A673 (cell line): ENCODE data around the gene CWC27.

Experiments used
- CTCF ChIP-seq: fragments of 300-800, 200-600 bp; sonication (generic); conservative IDR thresholded peaks from 2 replicates; pipeline ENCODE4 v1.5.1; 2017; ENCODE audit warnings: low read depth, mild to moderate bottlenecking, antibody characterized with exemption, low read length, moderate library complexity, mixed read lengths
- EZH2 ChIP-seq: fragments of 200-600 bp; sonication (generic); IDR thresholded peaks from 2 replicates; pipeline ENCODE4 v1.6.1; 2017; ENCODE audit warnings: borderline replicate concordance, low read depth, mild to moderate bottlenecking, mixed read lengths, antibody characterized with exemption, low read length; ENCODE audit not compliant: poor library complexity, severe bottlenecking

DNA sequence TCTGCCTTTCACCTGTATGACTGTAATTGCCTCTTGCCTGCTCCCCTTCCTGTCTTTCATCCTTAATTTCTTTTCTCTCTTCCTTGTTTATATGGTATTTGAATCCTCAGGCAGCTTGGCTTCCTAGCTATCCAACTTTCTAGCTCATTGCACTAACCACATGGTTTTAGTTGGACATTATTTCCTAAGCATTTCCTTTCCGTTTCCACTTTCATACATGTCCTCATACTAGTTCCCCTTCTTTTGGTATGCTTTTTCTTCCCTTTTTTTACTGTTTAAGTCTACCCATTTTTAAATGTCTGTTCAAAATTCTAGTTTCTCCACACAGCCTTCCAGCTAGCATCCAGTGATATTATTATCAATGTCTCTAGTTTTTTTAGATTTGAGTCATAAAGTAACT, 6.6 kb downstream of the CWC27 start:
- no peak for TF ChIP-seq CTCF
- no peak for TF ChIP-seq EZH2
